ENCODE measurements around the gene NELFB. TPM values are rescaled to one million over a fixed set of nuclear protein-coding genes. Genes with fewer than 3 reads are reported as not detected.
A peak's percentile ranks its signal among the peaks of the same experiment; 100 is the strongest.

The NELFB gene
- total and polyA plus RNA-seq, 2 donors (not counting 1 experiment from before 2014, with no cell fraction given): 53.7 to 55.8 TPM

GRCh38 chr9:137268538-137269201 is 13.5 kb downstream of the NELFB start:
- H3K9me3 ChIP-seq (ENCODE audit: control extremely low read depth in 1 of 3, control insufficient read depth in 2 of 3, insufficient read depth in 1 of 3, low read length in 2 of 3): no peaks in the 10 kb centered on the region
- ATAC-seq (ENCODE audit: low read depth) (no peak), DNase-seq (no peak)
- H3K36me3 ChIP-seq (replicated peaks in 1 of 2; ENCODE audit: control extremely low read depth in 1 of 2, control insufficient read depth in 1 of 2, extremely low read depth in 1 of 2, insufficient read depth in 2 of 2, low read length in 1 of 2): peaks cover 0 to 28% of the 10 kb centered on the region in 2 experiments
- peaks cover 11 to 48% of the 10 kb centered on the region in 2 donors for H3K4me1 ChIP-seq (ENCODE audit: control insufficient read depth in 2 of 2, insufficient read depth in 2 of 2, low read length in 2 of 2)
- WGBS (ENCODE audit: insufficient coverage): 68% methylated on average over 15 of the region's 19 CpGs
- H3K4me2 ChIP-seq (replicated peaks; ENCODE audit: low read depth, low read length, poor library complexity, severe bottlenecking): peak overlapping the region; percentile 64
- intact Hi-C loops (cut with micrococcal nuclease): loop anchor here (2.0 kb wide), 1 partner anchor 14 kb away; the partner anchor contains the start of gene NELFB
- peaks cover 29% of the 10 kb centered on the region for H3K4me1 Mint-ChIP-seq
- H3K27ac Mint-ChIP-seq: peak overlapping the region; percentile 78
- no peaks in the 10 kb centered on the region for H3K9me3 Mint-ChIP-seq (ENCODE audit: insufficient read depth)
- peak overlapping the region; percentile 53 for H3K9ac ChIP-seq (ENCODE audit: low read length)
- no peaks in the 10 kb centered on the region for H3K27me3 Mint-ChIP-seq
- ChIA-PET CTCF (interaction anchor here (0.6 to 1.5 kb wide), 6 partner anchors 11 to 233 kb away, joined by 3 to 6 read pairs (median 4); no protein-coding TSS in a partner anchor), POLR2A (interaction anchor here (0.7 to 1.8 kb wide), 7 partner anchors 9 to 29 kb away, joined by 3 to 6 read pairs (median 4); partner anchors contain the start of genes TOR4A and TUBB4B)
- H3K27ac ChIP-seq (ENCODE audit: low read length in 2 of 2): peak overlapping the region; percentile 15 to 48
- H2AFZ ChIP-seq (ENCODE audit: insufficient read depth, low read depth, low read length, poor library complexity, severe bottlenecking): no peak overlapping the region
- TF ChIP-seq EZH2 (IDR thresholded peaks at IDR 0.05; ENCODE audit: borderline replicate concordance, insufficient read depth, low read depth, low read length, poor library complexity, severe bottlenecking): no peak
- TF ChIP-seq, protein P1, sequence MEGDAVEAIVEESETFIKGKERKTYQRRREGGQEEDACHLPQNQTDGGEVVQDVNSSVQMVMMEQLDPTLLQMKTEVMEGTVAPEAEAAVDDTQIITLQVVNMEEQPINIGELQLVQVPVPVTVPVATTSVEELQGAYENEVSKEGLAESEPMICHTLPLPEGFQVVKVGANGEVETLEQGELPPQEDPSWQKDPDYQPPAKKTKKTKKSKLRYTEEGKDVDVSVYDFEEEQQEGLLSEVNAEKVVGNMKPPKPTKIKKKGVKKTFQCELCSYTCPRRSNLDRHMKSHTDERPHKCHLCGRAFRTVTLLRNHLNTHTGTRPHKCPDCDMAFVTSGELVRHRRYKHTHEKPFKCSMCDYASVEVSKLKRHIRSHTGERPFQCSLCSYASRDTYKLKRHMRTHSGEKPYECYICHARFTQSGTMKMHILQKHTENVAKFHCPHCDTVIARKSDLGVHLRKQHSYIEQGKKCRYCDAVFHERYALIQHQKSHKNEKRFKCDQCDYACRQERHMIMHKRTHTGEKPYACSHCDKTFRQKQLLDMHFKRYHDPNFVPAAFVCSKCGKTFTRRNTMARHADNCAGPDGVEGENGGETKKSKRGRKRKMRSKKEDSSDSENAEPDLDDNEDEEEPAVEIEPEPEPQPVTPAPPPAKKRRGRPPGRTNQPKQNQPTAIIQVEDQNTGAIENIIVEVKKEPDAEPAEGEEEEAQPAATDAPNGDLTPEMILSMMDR (IDR thresholded peaks at IDR 0.05): no peak
- peak overlapping the region in 4 of 5 experiments; percentile 33 to 50 (median 45) for H3K4me3 ChIP-seq (ENCODE audit: control extremely low read depth in 1 of 5, extremely low read depth in 1 of 5, insufficient read depth in 1 of 5, low read depth in 2 of 5, low read length in 4 of 5)
- peaks cover 33% of the 10 kb centered on the region for H3K79me2 ChIP-seq (ENCODE audit: control insufficient read depth, insufficient read depth, low read length)
- no peaks in the 10 kb centered on the region for H3K27me3 ChIP-seq (replicated peaks in 1 of 4; ENCODE audit: control extremely low read depth in 1 of 4, control insufficient read depth in 3 of 4, insufficient read depth in 4 of 4, low read length in 3 of 4)
- peak overlapping the region; percentile 69 for H3K4me3 Mint-ChIP-seq
- H4K20me1 ChIP-seq (ENCODE audit: control insufficient read depth, insufficient read depth, low read length, poor library complexity, severe bottlenecking): peaks cover 33% of the 10 kb centered on the region

Data from B cell (primary cell).